OCI-LY3 (cell line): ENCODE data around the gene FCER2.

Source experiments
- EZH2phosphoT487 ChIP-seq: fragments of 200-600 bp; shearing (Covaris generic); IDR thresholded peaks from 2 replicates; pipeline ENCODE4 v1.6.1; 2018; ENCODE audit warnings: antibody characterized with exemption, mixed run types, low read depth
- TF ChIP-seq, protein P1 (sequence below): fragments of 200-600, 300-600 bp; sonication (generic); IDR thresholded peaks from 2 replicates; pipeline ENCODE4 v1.5.1; 2014; ENCODE audit warnings: antibody characterized with exemption, low read length, low read depth

DNA sequence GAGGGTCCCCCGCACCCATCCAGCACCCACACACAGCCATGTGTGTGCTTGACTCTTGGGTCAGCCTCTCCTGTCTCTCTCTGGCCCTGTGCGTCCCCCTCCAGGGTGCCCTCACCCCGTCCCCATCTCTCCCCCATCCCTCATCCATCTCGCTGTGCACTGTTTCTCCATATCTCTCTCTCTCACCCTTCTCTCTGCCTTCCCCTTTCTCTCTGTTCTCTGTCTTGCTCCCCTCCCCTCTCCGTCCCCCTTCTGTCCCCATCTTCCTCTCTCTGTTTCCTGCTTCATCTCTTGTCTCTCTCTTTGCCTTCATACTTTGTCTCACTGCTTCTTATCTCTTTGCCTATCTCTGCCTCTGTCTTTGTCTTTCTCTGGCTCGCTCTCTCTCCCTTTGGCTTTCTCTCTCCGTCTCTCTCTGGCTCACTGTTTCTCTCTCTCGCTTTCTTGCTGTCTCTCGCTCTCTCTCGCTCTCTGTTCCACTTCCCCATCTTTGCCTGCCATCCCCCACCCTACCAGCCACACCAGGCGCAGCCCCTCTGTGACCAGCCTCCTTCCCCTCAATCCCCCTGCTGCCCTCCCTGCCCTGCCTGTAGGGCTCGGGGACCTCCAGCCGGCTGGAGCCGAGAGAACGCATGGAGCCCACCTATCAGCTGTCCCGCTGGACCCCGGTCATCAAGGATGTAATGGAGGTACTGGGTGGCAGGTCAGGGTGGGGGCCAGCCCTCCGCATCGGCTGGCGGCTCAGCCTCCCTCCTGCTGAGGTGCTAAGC is 56.1 kb downstream of the FCER2 start:
- TF ChIP-seq, protein P1, sequence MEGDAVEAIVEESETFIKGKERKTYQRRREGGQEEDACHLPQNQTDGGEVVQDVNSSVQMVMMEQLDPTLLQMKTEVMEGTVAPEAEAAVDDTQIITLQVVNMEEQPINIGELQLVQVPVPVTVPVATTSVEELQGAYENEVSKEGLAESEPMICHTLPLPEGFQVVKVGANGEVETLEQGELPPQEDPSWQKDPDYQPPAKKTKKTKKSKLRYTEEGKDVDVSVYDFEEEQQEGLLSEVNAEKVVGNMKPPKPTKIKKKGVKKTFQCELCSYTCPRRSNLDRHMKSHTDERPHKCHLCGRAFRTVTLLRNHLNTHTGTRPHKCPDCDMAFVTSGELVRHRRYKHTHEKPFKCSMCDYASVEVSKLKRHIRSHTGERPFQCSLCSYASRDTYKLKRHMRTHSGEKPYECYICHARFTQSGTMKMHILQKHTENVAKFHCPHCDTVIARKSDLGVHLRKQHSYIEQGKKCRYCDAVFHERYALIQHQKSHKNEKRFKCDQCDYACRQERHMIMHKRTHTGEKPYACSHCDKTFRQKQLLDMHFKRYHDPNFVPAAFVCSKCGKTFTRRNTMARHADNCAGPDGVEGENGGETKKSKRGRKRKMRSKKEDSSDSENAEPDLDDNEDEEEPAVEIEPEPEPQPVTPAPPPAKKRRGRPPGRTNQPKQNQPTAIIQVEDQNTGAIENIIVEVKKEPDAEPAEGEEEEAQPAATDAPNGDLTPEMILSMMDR: no peak
- no peak for TF ChIP-seq EZH2phosphoT487
